ENCODE measurements around the gene ANKRD39. TPM values are rescaled to one million over a fixed set of nuclear protein-coding genes. Genes with fewer than 3 reads are reported as not detected.

The ANKRD39 gene
- total RNA-seq, 1 donor from 2014 or later = 16.1 TPM

GRCh38 chr2:96875498-96876268 is 17.9 kb upstream of the ANKRD39 start:
- intact Hi-C loops (cut with micrococcal nuclease) = no loop called here
- ATAC-seq = no peak
- DNase-seq = no peak

- intact Hi-C loops (cut with micrococcal nuclease) = loop anchor here (5.0 kb wide), 1 partner anchor 33 kb away; no protein-coding TSS in a partner anchor
- no peak for ATAC-seq
- no peak for DNase-seq
Observed at GRCh38 chr2:96874198-96874831, 16.5 kb upstream of the ANKRD39 start.

GRCh38 chr2:96873651-96874096 is 15.9 kb upstream of the ANKRD39 start:
- peak; percentile 8 for ATAC-seq
- peak; percentile 82 for DNase-seq
- intact Hi-C loops (cut with micrococcal nuclease) = loop anchor here (5.0 kb wide), 1 partner anchor 34 kb away; no protein-coding TSS in a partner anchor

GRCh38 chr2:96872591-96873349 is 15.0 kb upstream of the ANKRD39 start:
- DNase-seq (no peak), ATAC-seq (no peak)
- intact Hi-C loops (cut with micrococcal nuclease) = loop anchor here (5.0 kb wide), 1 partner anchor 35 kb away; no protein-coding TSS in a partner anchor

- ATAC-seq (no peak), DNase-seq (peak; percentile 62)
- intact Hi-C loops (cut with micrococcal nuclease) = loop anchor here (5.0 kb wide), 1 partner anchor 37 kb away; no protein-coding TSS in a partner anchor
Observed at GRCh38 chr2:96870626-96871255, 12.9 kb upstream of the ANKRD39 start.

GRCh38 chr2:96869822-96870625 is 12.2 kb upstream of the ANKRD39 start, which contains the start of gene SEMA4C:
Gene SEMA4C, minus strand, starts transcription at chr2:96870080. Its CDS starts 2,194 bp downstream, at chr2:96867886.
- peak; percentile 83 for DNase-seq
- intact Hi-C loops (cut with micrococcal nuclease) = loop anchor here (5.0 kb wide), 1 partner anchor 37 kb away; no protein-coding TSS in a partner anchor
- peak; percentile 58 for ATAC-seq

- DNase-seq = peak; percentile 91
- intact Hi-C loops (cut with micrococcal nuclease) = no loop called here
- ATAC-seq = peak; percentile 62
Observed at GRCh38 chr2:96869281-96869821, 11.5 kb upstream of the ANKRD39 start.

GRCh38 chr2:96868555-96869280 is 10.9 kb upstream of the ANKRD39 start:
- ATAC-seq (peak; percentile 73), DNase-seq (peak; percentile 93)
- intact Hi-C loops (cut with micrococcal nuclease) = no loop called here

- ATAC-seq (no peak), DNase-seq (no peak)
- intact Hi-C loops (cut with micrococcal nuclease) = no loop called here
Observed at GRCh38 chr2:96867756-96868554, 10.1 kb upstream of the ANKRD39 start.

GRCh38 chr2:96866986-96867755 is 9.4 kb upstream of the ANKRD39 start:
- no peak for ATAC-seq
- DNase-seq = no peak
- intact Hi-C loops (cut with micrococcal nuclease) = no loop called here

GRCh38 chr2:96866586-96866985 is 8.8 kb upstream of the ANKRD39 start:
- ATAC-seq (no peak), DNase-seq (no peak)
- intact Hi-C loops (cut with micrococcal nuclease) = no loop called here

GRCh38 chr2:96866149-96866548 is 8.3 kb upstream of the ANKRD39 start:
- DNase-seq (no peak), ATAC-seq (no peak)
- intact Hi-C loops (cut with micrococcal nuclease) = no loop called here

GRCh38 chr2:96865654-96866053 is 7.8 kb upstream of the ANKRD39 start:
- ATAC-seq (no peak), DNase-seq (no peak)
- intact Hi-C loops (cut with micrococcal nuclease) = no loop called here

- DNase-seq (peak; percentile 92), ATAC-seq (peak; percentile 48)
- intact Hi-C loops (cut with micrococcal nuclease) = no loop called here
Observed at GRCh38 chr2:96864343-96865091, 6.7 kb upstream of the ANKRD39 start.
